ENCODE measurements around the gene CAND1.

The CAND1 gene
- total RNA-seq: 176 to 255 reads per million in 2 donors

GRCh38 chr12:67268896-67269632 lies at the start of gene CAND1:
Gene CAND1, plus strand, starts transcription at chr12:67269358. Its CDS starts 360 bp downstream, at chr12:67269718.
- DNase-seq: peak; percentile 91

- DNase-seq: no peak
Measured at GRCh38 chr12:67220065-67220464, 49.1 kb upstream of the CAND1 start.

- no peak for DNase-seq
Measured at GRCh38 chr12:67222302-67222701, 46.9 kb upstream of the CAND1 start.

GRCh38 chr12:67223225-67223624 lies 45.9 kb upstream of the CAND1 start:
- no peak for DNase-seq

- DNase-seq: no peak
Measured at GRCh38 chr12:67237231-67237630, 31.9 kb upstream of the CAND1 start.

GRCh38 chr12:67239061-67239460 lies 30.1 kb upstream of the CAND1 start:
- DNase-seq: no peak

GRCh38 chr12:67241482-67241881 lies 27.7 kb upstream of the CAND1 start:
- DNase-seq: no peak

- DNase-seq: no peak
Measured at GRCh38 chr12:67243260-67243659, 25.9 kb upstream of the CAND1 start.

GRCh38 chr12:67245571-67245970 lies 23.6 kb upstream of the CAND1 start:
- no peak for DNase-seq

- DNase-seq: no peak
Measured at GRCh38 chr12:67251012-67251411, 18.1 kb upstream of the CAND1 start.

GRCh38 chr12:67254372-67255026 lies 14.7 kb upstream of the CAND1 start:
- no peak for DNase-seq

GRCh38 chr12:67256649-67257048 lies 12.5 kb upstream of the CAND1 start:
- no peak for DNase-seq

- DNase-seq: no peak
Measured at GRCh38 chr12:67263471-67263870, 5.7 kb upstream of the CAND1 start.

- DNase-seq: peak; percentile 69
Measured at GRCh38 chr12:67268335-67268895, 743 bp upstream of the CAND1 start.

GRCh38 chr12:67269633-67270573 lies 745 bp downstream of the CAND1 start:
- DNase-seq: peak; percentile 43

- no peak for DNase-seq
Measured at GRCh38 chr12:67270622-67271021, 1.5 kb downstream of the CAND1 start.

GRCh38 chr12:67271976-67272375 lies 2.8 kb downstream of the CAND1 start:
- no peak for DNase-seq

- no peak for DNase-seq
Measured at GRCh38 chr12:67274186-67274585, 5.0 kb downstream of the CAND1 start.

- DNase-seq: no peak
Measured at GRCh38 chr12:67275380-67275913, 6.3 kb downstream of the CAND1 start.

- no peak for DNase-seq
Measured at GRCh38 chr12:67276421-67276820, 7.3 kb downstream of the CAND1 start.

GRCh38 chr12:67279637-67280036 lies 10.5 kb downstream of the CAND1 start:
- DNase-seq: no peak

- no peak for DNase-seq
Measured at GRCh38 chr12:67280088-67280487, 10.9 kb downstream of the CAND1 start.

GRCh38 chr12:67280572-67280971 lies 11.4 kb downstream of the CAND1 start:
- no peak for DNase-seq

All from T-helper 9 cell (primary cell).